Esophagus muscularis mucosa (tissue), 3 donors: Measurements from ENCODE around the gene GLRX2.

Experiments used
- CTCF ChIP-seq, 3 experiments: fragments of 200-600 bp in 2 of 3; fragments of 450-650 bp in 1 of 3; sonication (generic) in 2 of 3; IDR thresholded peaks; one replicate each; pipeline ENCODE4 v1.5.1; 2017 to 2019; ENCODE audit warnings: antibody characterized with exemption in 3 of 3, mild to moderate bottlenecking in 2 of 3, moderate library complexity in 1 of 3
- POLR2A ChIP-seq: fragments of 450-650 bp; IDR thresholded peaks from one replicate; pipeline ENCODE4 v1.6.1; 2017; ENCODE audit warnings: antibody characterized with exemption, moderate library complexity, mild to moderate bottlenecking, low read depth

- TF ChIP-seq POLR2A = no peak
- no peak for TF ChIP-seq CTCF (IDR thresholded peaks at IDR 0.05)
Observed at GRCh38 chr1:193060938-193061337, 44.3 kb downstream of the GLRX2 start.
